GM12878 (cell line): ENCODE data around the gene DOCK1.

ENCODE experiments used
- CTCF ChIP-seq, 3 experiments: IDR thresholded peaks in 2 of 3; conservative IDR thresholded peaks in 1 of 3; 2 replicates each; pipeline ENCODE4 v1.5.1; 2011; ENCODE audit warnings: low read depth in 3 of 3, low read length in 3 of 3, mild to moderate bottlenecking in 3 of 3, control low read depth in 2 of 3, moderate library complexity in 2 of 3, inconsistent platforms in 1 of 3, mixed read lengths in 1 of 3; ENCODE audit not compliant: control insufficient read depth in 2 of 3, insufficient read depth in 1 of 3; ENCODE audit errors: extremely low read depth in 1 of 3
- EED ChIP-seq: sonication (generic); IDR thresholded peaks from 2 replicates; pipeline ENCODE4 v1.6.1; 2016; ENCODE audit warnings: antibody characterized with exemption, low read depth
- ELK1 ChIP-seq: IDR thresholded peaks from 2 replicates; pipeline ENCODE4 v1.6.1; 2012; ENCODE audit warnings: low read depth, low read length, improper control_type of control experiment
- EZH2 ChIP-seq: IDR thresholded peaks from 2 replicates; pipeline ENCODE4 v1.6.1; 2012; ENCODE audit warnings: low read depth, mild to moderate bottlenecking, control low read depth, inconsistent platforms, low read length, borderline replicate concordance; ENCODE audit not compliant: control insufficient read depth
- POLR2A ChIP-seq: IDR thresholded peaks from 2 replicates; pipeline ENCODE4 v1.6.1; 2011; ENCODE audit warnings: low read depth, mild to moderate bottlenecking, low read length
- POLR2AphosphoS5 ChIP-seq: IDR thresholded peaks from 2 replicates; pipeline ENCODE4 v1.6.1; 2011; ENCODE audit warnings: mild to moderate bottlenecking, low read length, inconsistent platforms
- RCOR1 ChIP-seq: conservative IDR thresholded peaks from 2 replicates; pipeline ENCODE4 v1.6.1; 2012; ENCODE audit warnings: low read depth, low read length, improper control_type of control experiment
- TAF1 ChIP-seq: IDR thresholded peaks from 2 replicates; pipeline ENCODE4 v1.6.1; 2011; ENCODE audit warnings: mild to moderate bottlenecking, low read depth, low read length, borderline replicate concordance
- TARDBP ChIP-seq: IDR thresholded peaks from 2 replicates; pipeline ENCODE4 v1.6.1; 2016; ENCODE audit warnings: borderline replicate concordance
- TBL1XR1 ChIP-seq: IDR thresholded peaks from 2 replicates; pipeline ENCODE4 v1.6.1; 2012; ENCODE audit warnings: low read depth, low read length, improper control_type of control experiment
- USF2 ChIP-seq: IDR thresholded peaks from 2 replicates; pipeline ENCODE4 v1.6.1; 2011; ENCODE audit warnings: low read depth, low read length, improper control_type of control experiment, borderline replicate concordance
- YY1 ChIP-seq: IDR thresholded peaks from 2 replicates; pipeline ENCODE4 v1.6.1; 2011; ENCODE audit warnings: low read depth, mild to moderate bottlenecking, low read length
- TF ChIP-seq, protein P1 (sequence below): IDR thresholded peaks from 2 replicates; pipeline ENCODE4 v1.6.1; 2012; ENCODE audit warnings: low read depth, low read length, improper control_type of control experiment

DNA sequence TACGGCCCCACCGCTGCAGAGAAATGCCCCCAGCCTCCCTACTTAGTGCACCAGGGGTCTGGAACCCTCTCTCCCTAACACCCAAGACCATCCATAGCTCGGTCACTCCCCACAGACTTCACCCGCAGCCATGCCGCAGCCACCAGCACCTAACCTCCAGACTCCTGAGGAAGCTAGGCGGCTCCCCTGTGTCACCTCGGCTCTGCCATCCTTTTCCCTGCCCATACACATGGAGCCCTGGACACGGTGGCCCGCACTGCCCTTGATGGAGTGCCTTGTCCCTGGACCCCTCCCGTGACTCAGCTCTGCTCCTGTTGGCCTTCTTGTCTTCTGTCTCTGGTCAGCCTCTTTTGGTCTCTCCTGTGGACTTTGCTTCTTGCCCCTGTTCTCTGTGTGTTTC lies 183.7 kb downstream of the DOCK1 start:
- TF ChIP-seq CTCF (IDR thresholded peaks at IDR 0.05 in 2 of 3, conservative IDR thresholded peaks at IDR 0.05 in 1 of 3; ENCODE audit: control insufficient read depth in 2 of 3, extremely low read depth in 1 of 3, insufficient read depth in 1 of 3, low read depth in 3 of 3, low read length in 3 of 3): no peak
- no peak for TF ChIP-seq EED
- TF ChIP-seq ELK1: no peak
- TF ChIP-seq YY1: no peak
- no peak for TF ChIP-seq TAF1
- TF ChIP-seq TARDBP: no peak
- TF ChIP-seq, protein P1, sequence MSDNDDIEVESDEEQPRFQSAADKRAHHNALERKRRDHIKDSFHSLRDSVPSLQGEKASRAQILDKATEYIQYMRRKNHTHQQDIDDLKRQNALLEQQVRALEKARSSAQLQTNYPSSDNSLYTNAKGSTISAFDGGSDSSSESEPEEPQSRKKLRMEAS: no peak
- no peak for TF ChIP-seq POLR2A
- no peak for TF ChIP-seq EZH2
- TF ChIP-seq RCOR1: no peak
- no peak for TF ChIP-seq POLR2AphosphoS5
- no peak for TF ChIP-seq USF2
- no peak for TF ChIP-seq TBL1XR1
